ENCODE data around the gene ABLIM2.

Gene ABLIM2

DNA sequence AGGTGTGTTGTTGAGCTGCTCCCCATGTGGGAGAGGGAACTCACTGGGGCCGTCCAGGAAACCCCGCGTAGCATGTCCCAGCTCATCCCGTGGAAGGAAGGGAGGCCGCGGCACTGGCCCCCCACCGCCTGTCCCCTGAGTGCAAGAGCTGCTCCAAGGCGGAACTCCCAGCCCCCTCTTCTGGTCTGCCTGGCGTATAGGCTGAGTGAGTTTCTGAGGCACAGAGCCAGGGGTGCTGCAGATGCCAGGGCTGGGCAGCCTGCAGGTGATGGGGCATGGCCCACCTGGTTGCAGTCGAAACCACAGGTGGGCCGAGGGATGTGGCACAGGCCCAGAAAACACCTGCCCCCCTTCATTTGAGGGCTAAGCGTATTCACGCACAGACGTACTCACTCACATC lies 49.6 kb downstream of the ABLIM2 start:
- Histone ChIP-seq H3K4me1 (ENCODE audit: control insufficient read depth in 2 of 2, insufficient read depth in 2 of 2, low read length in 2 of 2) (peaks cover 16 to 22% of the 10 kb centered on the region in 2 donors), H3K27me3 (ENCODE audit: control insufficient read depth in 2 of 2, insufficient read depth in 2 of 2, low read length in 2 of 2) (no peaks in the 10 kb centered on the region), H3K27ac (ENCODE audit: low read depth in 2 of 2, low read length in 2 of 2) (no peak overlapping the region), H3K36me3 (ENCODE audit: control insufficient read depth in 2 of 2, insufficient read depth in 2 of 2, low read length in 2 of 2) (no peaks in the 10 kb centered on the region), H3K9ac (ENCODE audit: low read depth in 1 of 2, low read length in 2 of 2) (no peak overlapping the region), H3K4me3 (ENCODE audit: low read length in 2 of 2) (no peak overlapping the region), H3K9me3 (ENCODE audit: control insufficient read depth in 2 of 2, low read length in 2 of 2) (no peaks in the 10 kb centered on the region)

DNA sequence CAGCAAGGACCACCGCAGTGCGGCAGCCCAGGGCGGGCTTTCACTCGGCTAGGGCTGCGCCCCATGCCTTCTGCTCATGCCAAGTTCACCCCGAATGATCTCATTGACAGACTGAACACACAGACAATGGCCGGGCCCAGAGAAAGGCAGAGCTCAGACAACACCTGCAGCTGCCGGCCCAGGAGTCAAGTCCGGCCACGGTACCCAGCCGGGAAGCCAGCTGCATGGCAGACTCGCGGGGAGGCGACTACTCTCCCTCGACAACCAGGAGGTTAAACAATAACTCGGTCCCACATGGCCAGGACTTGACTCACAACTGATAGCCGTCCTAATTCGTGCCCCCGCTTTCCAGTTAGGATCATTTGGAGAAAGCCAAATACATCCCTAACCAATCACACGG lies 50.4 kb downstream of the ABLIM2 start:
- Histone ChIP-seq H3K4me3 (ENCODE audit: low read length in 2 of 2) (no peak overlapping the region), H3K36me3 (ENCODE audit: control insufficient read depth in 2 of 2, insufficient read depth in 2 of 2, low read length in 2 of 2) (no peaks in the 10 kb centered on the region), H3K4me1 (ENCODE audit: control insufficient read depth in 2 of 2, insufficient read depth in 2 of 2, low read length in 2 of 2) (peaks cover 10 to 14% of the 10 kb centered on the region in 2 donors), H3K27me3 (ENCODE audit: control insufficient read depth in 2 of 2, insufficient read depth in 2 of 2, low read length in 2 of 2) (no peaks in the 10 kb centered on the region), H3K27ac (ENCODE audit: low read depth in 2 of 2, low read length in 2 of 2) (no peak overlapping the region), H3K9me3 (ENCODE audit: control insufficient read depth in 2 of 2, low read length in 2 of 2) (no peaks in the 10 kb centered on the region), H3K9ac (ENCODE audit: low read depth in 1 of 2, low read length in 2 of 2) (no peak overlapping the region)

DNA sequence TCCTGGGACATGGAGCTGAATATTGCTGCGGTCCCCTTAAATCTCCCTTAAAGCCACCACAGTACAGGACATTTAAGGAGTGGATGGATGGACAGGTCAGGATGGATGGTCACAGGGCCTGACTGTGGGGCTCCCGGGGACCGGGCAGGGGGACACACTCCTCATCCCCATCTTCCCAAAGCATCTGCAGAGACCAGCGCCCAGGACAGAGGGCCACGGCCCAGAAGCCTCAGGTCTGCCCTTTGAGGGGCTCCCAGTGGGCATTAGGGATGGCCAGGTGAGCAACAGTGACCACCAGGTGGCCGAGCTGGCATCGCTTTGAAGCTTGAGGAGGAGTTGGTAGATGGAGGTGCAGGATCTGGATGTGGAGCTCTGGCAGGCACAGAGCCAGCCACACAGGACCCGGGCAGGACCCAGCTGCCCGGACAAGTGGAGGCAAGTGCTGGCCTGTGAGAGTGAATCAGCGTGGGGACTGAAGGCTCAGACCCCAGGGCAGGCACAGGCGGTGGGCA lies 51.4 kb downstream of the ABLIM2 start:
- no peak overlapping the region for H3K27ac ChIP-seq (ENCODE audit: low read depth in 2 of 2, low read length in 2 of 2)
- H3K27me3 ChIP-seq (ENCODE audit: control insufficient read depth in 2 of 2, insufficient read depth in 2 of 2, low read length in 2 of 2), result no peaks in the 10 kb centered on the region
- H3K4me3 ChIP-seq (ENCODE audit: low read length in 2 of 2), result no peak overlapping the region
- H3K9ac ChIP-seq (ENCODE audit: low read depth in 1 of 2, low read length in 2 of 2), result no peak overlapping the region
- H3K9me3 ChIP-seq (ENCODE audit: control insufficient read depth in 2 of 2, low read length in 2 of 2), result no peaks in the 10 kb centered on the region
- no peaks in the 10 kb centered on the region for H3K36me3 ChIP-seq (ENCODE audit: control insufficient read depth in 2 of 2, insufficient read depth in 2 of 2, low read length in 2 of 2)
- peaks cover 2 to 4% of the 10 kb centered on the region in 2 donors for H3K4me1 ChIP-seq (ENCODE audit: control insufficient read depth in 2 of 2, insufficient read depth in 2 of 2, low read length in 2 of 2)

DNA sequence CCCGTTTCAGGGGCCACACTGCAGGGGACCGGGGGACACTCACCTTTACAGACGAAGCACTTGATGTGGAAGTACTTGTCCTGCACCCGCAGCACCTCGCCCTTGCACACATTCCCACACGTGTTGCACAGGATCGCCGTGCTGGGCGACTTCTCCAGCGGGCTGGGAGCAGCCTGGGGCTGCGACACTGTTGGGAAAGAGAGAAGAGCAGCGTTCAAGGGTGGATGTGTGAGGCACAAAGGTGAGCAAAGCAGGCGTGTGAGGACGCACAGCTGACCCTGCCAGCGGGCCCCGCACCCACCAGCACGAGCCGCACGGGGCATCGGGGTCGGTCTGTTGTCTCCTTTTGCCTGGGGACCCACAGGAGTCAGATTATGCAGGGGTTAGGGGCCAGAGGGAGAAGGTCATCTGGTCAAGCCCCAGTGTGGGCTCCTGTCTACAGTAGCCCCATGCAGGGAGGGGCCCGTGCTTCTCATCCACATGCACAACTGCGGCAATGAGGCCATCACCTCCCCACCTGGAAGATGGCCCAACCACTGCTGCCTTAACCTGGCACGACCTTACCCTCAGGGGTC lies 52.1 kb downstream of the ABLIM2 start:
- H3K4me1 ChIP-seq (ENCODE audit: control insufficient read depth in 2 of 2, insufficient read depth in 2 of 2, low read length in 2 of 2), result peaks cover 2 to 10% of the 10 kb centered on the region in 2 donors
- no peak overlapping the region for H3K4me3 ChIP-seq (ENCODE audit: low read length in 2 of 2)
- H3K27me3 ChIP-seq (ENCODE audit: control insufficient read depth in 2 of 2, insufficient read depth in 2 of 2, low read length in 2 of 2), result no peaks in the 10 kb centered on the region
- H3K9ac ChIP-seq (ENCODE audit: low read depth in 1 of 2, low read length in 2 of 2), result no peak overlapping the region
- no peaks in the 10 kb centered on the region for H3K36me3 ChIP-seq (ENCODE audit: control insufficient read depth in 2 of 2, insufficient read depth in 2 of 2, low read length in 2 of 2)
- H3K9me3 ChIP-seq (ENCODE audit: control insufficient read depth in 2 of 2, low read length in 2 of 2), result no peaks in the 10 kb centered on the region
- no peak overlapping the region for H3K27ac ChIP-seq (ENCODE audit: low read depth in 2 of 2, low read length in 2 of 2)

DNA sequence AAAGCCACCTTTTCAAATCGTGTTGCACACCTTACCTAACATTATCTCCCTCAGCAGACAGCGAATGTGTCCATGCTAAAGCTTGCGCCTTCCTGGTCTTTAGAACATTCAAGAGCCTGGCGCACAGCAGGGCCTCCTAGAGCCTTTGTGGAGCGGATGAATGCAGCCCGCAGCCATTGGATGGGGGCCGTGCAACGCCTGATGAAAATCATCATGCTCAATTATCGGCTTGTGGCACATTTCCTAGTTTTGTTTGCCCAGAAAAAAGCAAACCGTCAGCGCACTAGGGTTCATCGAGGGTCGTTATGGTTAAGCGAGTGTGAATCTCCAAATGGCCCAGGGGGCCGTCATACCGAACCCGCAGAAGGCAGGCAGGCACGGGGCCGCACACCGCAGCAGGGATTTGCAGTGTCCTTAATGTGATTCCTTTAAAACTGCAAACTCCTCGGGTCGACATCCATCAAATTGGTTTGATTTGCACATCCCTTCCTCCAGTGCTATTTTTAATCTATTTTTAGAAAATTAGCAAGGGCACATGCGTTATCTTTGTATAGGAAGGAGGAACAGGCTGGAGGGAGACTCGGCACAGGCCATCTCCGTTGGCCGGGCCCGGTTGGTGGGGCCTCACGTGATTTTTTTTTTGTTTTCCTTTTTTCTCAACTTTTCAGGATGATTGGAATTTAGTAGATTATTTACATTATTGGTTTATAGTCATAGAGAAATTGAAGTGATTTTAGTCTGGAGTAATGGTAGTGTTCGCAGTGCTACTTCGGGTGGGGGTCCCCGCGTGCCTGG lies 53.1 kb downstream of the ABLIM2 start:
- H3K9me3 ChIP-seq (ENCODE audit: control insufficient read depth in 2 of 2, low read length in 2 of 2), result no peaks in the 10 kb centered on the region
- no peaks in the 10 kb centered on the region for H3K36me3 ChIP-seq (ENCODE audit: control insufficient read depth in 2 of 2, insufficient read depth in 2 of 2, low read length in 2 of 2)
- H3K27ac ChIP-seq (ENCODE audit: low read depth in 2 of 2, low read length in 2 of 2), result no peak overlapping the region
- H3K4me1 ChIP-seq (ENCODE audit: control insufficient read depth in 2 of 2, insufficient read depth in 2 of 2, low read length in 2 of 2), result peaks cover 2 to 17% of the 10 kb centered on the region in 2 donors
- H3K4me3 ChIP-seq (ENCODE audit: low read length in 2 of 2), result no peak overlapping the region
- H3K9ac ChIP-seq (ENCODE audit: low read depth in 1 of 2, low read length in 2 of 2), result no peak overlapping the region
- H3K27me3 ChIP-seq (ENCODE audit: control insufficient read depth in 2 of 2, insufficient read depth in 2 of 2, low read length in 2 of 2), result no peaks in the 10 kb centered on the region

DNA sequence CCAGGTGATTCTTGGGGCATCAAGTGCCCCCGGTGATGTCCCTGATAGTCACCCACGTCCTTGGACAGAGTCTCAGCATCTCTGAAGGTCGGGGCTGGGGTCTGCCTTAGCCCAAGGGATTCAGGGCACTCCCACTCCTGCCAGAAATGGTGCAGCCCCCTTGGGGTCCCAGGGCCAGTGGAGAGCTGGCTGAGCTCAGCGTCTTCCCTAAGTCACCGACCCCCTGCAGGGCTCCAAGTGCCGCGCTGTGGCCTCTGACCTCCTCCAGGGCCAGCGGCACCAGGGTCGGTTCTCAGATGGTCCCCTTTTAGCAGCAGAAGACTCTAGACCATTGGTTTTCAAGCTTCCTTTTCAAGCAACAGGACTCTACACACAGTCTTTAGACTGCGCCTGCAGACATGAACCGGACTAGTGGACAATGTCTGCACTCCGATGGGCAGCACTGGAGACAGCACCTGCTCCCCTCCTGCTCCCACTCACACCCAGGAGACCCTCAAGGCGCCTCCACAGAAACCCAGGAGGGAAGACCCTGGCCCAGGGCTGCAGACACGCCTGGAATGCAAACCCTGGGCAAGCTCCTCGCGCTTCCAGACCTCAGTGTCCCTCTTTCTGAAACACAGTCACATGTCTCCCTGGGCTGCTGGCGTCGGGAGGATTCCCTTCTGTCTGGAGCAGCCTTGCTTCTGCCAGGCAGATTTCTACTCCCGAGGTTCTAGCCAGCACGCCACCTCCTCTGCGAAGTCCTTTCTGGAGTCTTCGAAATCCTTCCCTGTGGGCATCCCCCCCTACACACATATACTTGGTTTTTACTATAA lies 53.9 kb downstream of the ABLIM2 start:
- no peak overlapping the region for H3K4me3 ChIP-seq (ENCODE audit: low read length in 2 of 2)
- H3K36me3 ChIP-seq (ENCODE audit: control insufficient read depth in 2 of 2, insufficient read depth in 2 of 2, low read length in 2 of 2), result no peaks in the 10 kb centered on the region
- H3K4me1 ChIP-seq (ENCODE audit: control insufficient read depth in 2 of 2, insufficient read depth in 2 of 2, low read length in 2 of 2), result peaks cover 2 to 17% of the 10 kb centered on the region in 2 donors
- no peaks in the 10 kb centered on the region for H3K9me3 ChIP-seq (ENCODE audit: control insufficient read depth in 2 of 2, low read length in 2 of 2)
- H3K9ac ChIP-seq (ENCODE audit: low read depth in 1 of 2, low read length in 2 of 2), result no peak overlapping the region
- H3K27me3 ChIP-seq (ENCODE audit: control insufficient read depth in 2 of 2, insufficient read depth in 2 of 2, low read length in 2 of 2), result no peaks in the 10 kb centered on the region
- H3K27ac ChIP-seq (ENCODE audit: low read depth in 2 of 2, low read length in 2 of 2), result no peak overlapping the region

DNA sequence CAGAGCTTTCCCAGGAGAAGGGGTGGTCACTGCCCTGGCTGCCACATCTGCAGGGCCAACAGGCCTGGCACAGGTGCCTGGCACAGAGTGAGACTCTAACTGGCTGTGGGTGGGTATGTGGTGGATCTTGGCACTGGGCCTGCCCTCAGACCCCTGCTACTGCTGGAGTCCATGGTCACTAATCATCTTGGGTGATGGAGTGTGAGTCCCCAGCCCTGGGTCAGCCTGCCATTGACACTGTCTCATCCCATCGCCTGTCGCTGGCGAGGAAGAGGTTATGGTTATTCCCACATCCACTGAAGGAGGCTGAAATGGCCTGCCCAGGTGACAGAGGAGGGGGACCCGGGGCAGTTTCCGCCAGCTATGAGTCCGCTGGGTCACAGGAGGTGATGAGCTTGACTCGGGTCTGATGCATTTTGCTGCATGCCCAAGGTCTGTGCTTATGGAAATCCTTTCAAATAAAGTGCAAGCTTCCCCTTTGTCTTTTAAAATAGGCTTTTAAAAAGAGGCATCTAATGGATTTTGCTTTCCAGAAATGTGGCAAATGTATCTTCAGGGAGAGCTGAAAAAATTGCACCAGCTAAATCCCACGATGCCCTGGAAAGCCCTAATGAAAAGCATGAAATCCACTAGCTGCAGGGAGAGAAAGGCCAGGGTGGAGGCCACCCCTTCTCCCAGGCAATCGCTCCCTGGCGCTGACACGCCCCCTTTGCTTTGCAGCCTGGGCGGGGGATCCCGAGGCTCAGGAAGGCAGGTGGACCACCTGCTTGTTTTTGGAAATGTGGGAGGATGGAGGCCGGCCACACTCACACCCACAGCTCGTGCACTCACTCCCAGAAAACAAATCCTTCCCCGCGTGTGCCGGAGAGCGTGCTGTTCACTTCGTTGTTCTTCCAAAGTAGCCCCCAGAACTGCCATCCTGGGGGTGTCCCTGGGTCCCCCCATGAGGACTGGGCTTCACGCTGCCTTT lies 54.9 kb downstream of the ABLIM2 start:
- Histone ChIP-seq H3K9me3 (ENCODE audit: control insufficient read depth in 2 of 2, low read length in 2 of 2) (no peaks in the 10 kb centered on the region), H3K27ac (ENCODE audit: low read depth in 2 of 2, low read length in 2 of 2) (no peak overlapping the region), H3K9ac (ENCODE audit: low read depth in 1 of 2, low read length in 2 of 2) (no peak overlapping the region), H3K27me3 (ENCODE audit: control insufficient read depth in 2 of 2, insufficient read depth in 2 of 2, low read length in 2 of 2) (no peaks in the 10 kb centered on the region), H3K4me1 (ENCODE audit: control insufficient read depth in 2 of 2, insufficient read depth in 2 of 2, low read length in 2 of 2) (peaks cover under 1 to 17% of the 10 kb centered on the region in 2 donors), H3K4me3 (ENCODE audit: low read length in 2 of 2) (no peak overlapping the region), H3K36me3 (ENCODE audit: control insufficient read depth in 2 of 2, insufficient read depth in 2 of 2, low read length in 2 of 2) (no peaks in the 10 kb centered on the region)

DNA sequence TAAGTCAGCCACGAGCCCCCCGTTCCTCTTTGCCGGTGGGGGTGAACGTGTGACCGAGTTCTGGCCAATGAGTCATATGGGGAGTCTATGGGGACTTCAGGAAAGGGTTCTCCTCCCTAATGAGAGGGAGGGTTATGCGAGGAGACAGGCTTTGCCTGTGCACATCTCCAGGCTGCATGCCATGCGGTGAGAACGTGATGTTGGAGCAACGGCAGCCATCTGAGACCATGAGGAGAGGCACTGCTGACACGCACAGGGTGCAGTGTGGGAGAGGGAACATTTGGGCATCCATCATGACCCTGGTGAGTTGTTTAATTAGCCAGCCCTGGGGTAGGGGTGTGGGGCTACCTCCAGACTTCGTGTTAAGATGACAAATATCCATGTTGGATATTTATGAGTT lies 55.8 kb downstream of the ABLIM2 start:
- Histone ChIP-seq H3K4me1 (ENCODE audit: control insufficient read depth in 2 of 2, insufficient read depth in 2 of 2, low read length in 2 of 2) (peaks cover 0 to 13% of the 10 kb centered on the region in 2 donors), H3K27me3 (ENCODE audit: control insufficient read depth in 2 of 2, insufficient read depth in 2 of 2, low read length in 2 of 2) (no peaks in the 10 kb centered on the region), H3K36me3 (ENCODE audit: control insufficient read depth in 2 of 2, insufficient read depth in 2 of 2, low read length in 2 of 2) (no peaks in the 10 kb centered on the region), H3K4me3 (ENCODE audit: low read length in 2 of 2) (no peak overlapping the region), H3K9ac (ENCODE audit: low read depth in 1 of 2, low read length in 2 of 2) (no peak overlapping the region), H3K9me3 (ENCODE audit: control insufficient read depth in 2 of 2, low read length in 2 of 2) (no peaks in the 10 kb centered on the region), H3K27ac (ENCODE audit: low read depth in 2 of 2, low read length in 2 of 2) (no peak overlapping the region)

DNA sequence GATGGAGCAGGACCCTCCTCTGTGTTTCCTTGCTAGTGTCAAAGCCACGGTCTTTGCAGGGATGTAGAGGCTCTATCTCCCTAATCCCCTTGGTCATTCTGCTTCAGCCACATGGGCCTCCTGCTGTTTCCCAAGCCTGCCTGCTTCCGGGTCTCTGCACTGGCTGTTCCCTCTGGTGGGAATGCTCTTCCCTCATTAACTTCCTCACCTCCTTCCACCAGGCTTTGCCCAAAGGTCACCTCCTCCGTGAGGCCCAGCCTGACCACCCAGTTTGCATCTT lies 56.6 kb downstream of the ABLIM2 start:
- H3K9me3 ChIP-seq (ENCODE audit: control insufficient read depth in 2 of 2, low read length in 2 of 2), result no peaks in the 10 kb centered on the region
- H3K36me3 ChIP-seq (ENCODE audit: control insufficient read depth in 2 of 2, insufficient read depth in 2 of 2, low read length in 2 of 2), result no peaks in the 10 kb centered on the region
- no peak overlapping the region for H3K27ac ChIP-seq (ENCODE audit: low read depth in 2 of 2, low read length in 2 of 2)
- H3K9ac ChIP-seq (ENCODE audit: low read depth in 1 of 2, low read length in 2 of 2), result no peak overlapping the region
- no peak overlapping the region for H3K4me3 ChIP-seq (ENCODE audit: low read length in 2 of 2)
- peaks cover 0 to 13% of the 10 kb centered on the region in 2 donors for H3K4me1 ChIP-seq (ENCODE audit: control insufficient read depth in 2 of 2, insufficient read depth in 2 of 2, low read length in 2 of 2)
- H3K27me3 ChIP-seq (ENCODE audit: control insufficient read depth in 2 of 2, insufficient read depth in 2 of 2, low read length in 2 of 2), result no peaks in the 10 kb centered on the region

All from mucosa of rectum (tissue), 2 donors.